ENCODE measurements around the gene C11orf24.
"Not testable (repeated sequence)": the region's sequence is repeated elsewhere in the genome, so short reads cannot be mapped to it uniquely, and the experiment has no call there.

Gene C11orf24

GRCh38 chr11:68298659-68299516 lies 27.1 kb upstream of the C11orf24 start:
- no peak for DNase-seq (ENCODE audit: low spot score)

- DNase-seq (ENCODE audit: low spot score): peak; percentile 51
These were observed 26.3 kb upstream of the C11orf24 start for GRCh38 chr11:68297812-68298658.

- no peak for DNase-seq (ENCODE audit: low spot score)
These were observed 25.7 kb upstream of the C11orf24 start for GRCh38 chr11:68297494-68297811.

- no peak for DNase-seq (ENCODE audit: low spot score)
These were observed 25.2 kb upstream of the C11orf24 start for GRCh38 chr11:68297052-68297378.

- DNase-seq (ENCODE audit: low spot score): no peak
These were observed 24.7 kb upstream of the C11orf24 start for GRCh38 chr11:68296344-68297051.

GRCh38 chr11:68295940-68296339 lies 24.2 kb upstream of the C11orf24 start:
- DNase-seq (ENCODE audit: low spot score): no peak

GRCh38 chr11:68295271-68295670 lies 23.5 kb upstream of the C11orf24 start:
- DNase-seq (ENCODE audit: low spot score): no peak

- no peak for DNase-seq (ENCODE audit: low spot score)
These were observed 21.9 kb upstream of the C11orf24 start for GRCh38 chr11:68293708-68294107.

- DNase-seq (ENCODE audit: low spot score): no peak
These were observed 17.7 kb upstream of the C11orf24 start for GRCh38 chr11:68289456-68289855.

GRCh38 chr11:68287419-68287818 lies 15.6 kb upstream of the C11orf24 start:
- no peak for DNase-seq (ENCODE audit: low spot score)

- DNase-seq (ENCODE audit: low spot score): not testable (repeated sequence)
These were observed 12.8 kb upstream of the C11orf24 start for GRCh38 chr11:68284588-68284987.

GRCh38 chr11:68282861-68283230 lies 11.1 kb upstream of the C11orf24 start:
- no peak for DNase-seq (ENCODE audit: low spot score)

- DNase-seq (ENCODE audit: low spot score): no peak
These were observed 10.5 kb upstream of the C11orf24 start for GRCh38 chr11:68282141-68282860.

- no peak for DNase-seq (ENCODE audit: low spot score)
These were observed 7.9 kb upstream of the C11orf24 start for GRCh38 chr11:68279676-68280075.

- DNase-seq (ENCODE audit: low spot score): no peak
These were observed 5.1 kb upstream of the C11orf24 start for GRCh38 chr11:68276861-68277260.

GRCh38 chr11:68275721-68276507 lies 4.1 kb upstream of the C11orf24 start:
- no peak for DNase-seq (ENCODE audit: low spot score)

- DNase-seq (ENCODE audit: low spot score): no peak
These were observed 2.5 kb upstream of the C11orf24 start for GRCh38 chr11:68274306-68274705.

GRCh38 chr11:68273026-68273738 lies 1.4 kb upstream of the C11orf24 start:
- DNase-seq (ENCODE audit: low spot score): no peak

GRCh38 chr11:68271023-68271780 lies 571 bp downstream of the C11orf24 start:
- peak; percentile 67 for DNase-seq (ENCODE audit: low spot score)
